Fibroblast of skin of left quadriceps (primary cell): ENCODE results near the gene IL3.
"Not testable (repeated sequence)": the region's sequence is repeated elsewhere in the genome, so short reads cannot be mapped to it uniquely, and the experiment has no call there.

Experiments
- DNase-seq, 2 experiments: peaks; one replicate each; pipeline ENCODE4 v3.0.0-alpha.2; 2013; ENCODE audit warnings: low read depth in 2 of 2

Gene IL3

DNA sequence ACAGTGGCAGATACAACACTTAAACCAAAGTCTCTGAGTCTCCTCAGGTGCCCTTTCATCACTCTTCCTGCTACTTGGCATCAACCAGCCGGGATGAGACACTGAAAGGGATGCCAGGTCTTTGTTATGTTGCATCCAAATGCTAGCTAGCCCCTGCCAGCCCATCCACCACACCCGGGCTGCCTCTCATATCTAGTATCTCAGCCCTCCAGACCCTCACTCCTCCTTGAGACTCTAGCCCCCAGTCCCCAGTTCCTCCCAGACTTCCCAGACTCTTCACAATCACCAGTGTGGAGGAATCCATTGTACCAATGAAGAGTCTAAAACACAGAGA lies 34.6 kb downstream of the IL3 start:
- DNase-seq: no peak

DNA sequence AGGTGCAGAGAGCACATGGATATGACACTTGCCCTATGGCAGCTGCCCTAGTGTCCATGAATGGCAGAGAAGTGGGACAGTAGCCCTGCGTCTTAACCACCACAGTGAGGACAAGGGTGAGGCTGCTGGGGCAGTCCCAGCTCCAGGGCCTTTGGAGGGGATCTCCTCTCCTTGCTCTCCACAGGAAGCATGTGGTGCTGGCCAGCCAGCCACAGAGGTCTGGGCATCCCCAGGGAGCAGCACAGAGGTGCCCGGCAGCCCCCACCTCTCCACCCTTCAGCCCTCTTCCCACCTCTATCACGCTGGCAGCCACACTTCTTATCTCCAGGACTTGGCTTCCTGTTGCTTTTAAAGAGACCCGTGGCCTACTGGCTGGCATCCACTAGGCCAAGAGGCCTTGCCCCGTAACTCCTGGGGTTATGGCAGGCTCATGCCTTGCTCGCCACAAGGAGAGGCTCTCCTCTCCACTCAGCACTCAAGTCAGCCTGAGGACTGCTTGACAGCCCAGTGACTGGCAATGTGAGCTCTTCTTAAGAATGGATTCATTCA lies 35.0 kb downstream of the IL3 start:
- DNase-seq: no peak

DNA sequence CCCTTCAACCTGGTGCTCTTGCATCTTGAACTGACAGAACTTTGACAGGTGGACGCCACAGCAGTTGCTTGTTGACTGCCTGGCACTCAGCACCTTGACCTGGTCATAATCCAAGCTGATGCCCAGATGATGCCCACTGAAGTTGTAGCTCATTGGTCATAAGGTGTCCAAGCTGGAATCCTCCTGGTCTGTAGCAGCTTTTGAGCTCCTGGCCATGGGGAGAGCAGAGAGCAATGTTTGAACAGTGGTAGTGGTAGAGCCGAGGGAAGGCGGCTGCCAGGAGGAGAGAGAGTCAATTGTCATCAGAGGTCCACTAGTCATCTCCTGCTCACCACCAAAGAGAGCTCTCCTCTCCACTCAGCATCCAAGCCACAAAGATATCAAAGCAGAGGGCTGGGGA lies 36.4 kb downstream of the IL3 start:
- no peak for DNase-seq

DNA sequence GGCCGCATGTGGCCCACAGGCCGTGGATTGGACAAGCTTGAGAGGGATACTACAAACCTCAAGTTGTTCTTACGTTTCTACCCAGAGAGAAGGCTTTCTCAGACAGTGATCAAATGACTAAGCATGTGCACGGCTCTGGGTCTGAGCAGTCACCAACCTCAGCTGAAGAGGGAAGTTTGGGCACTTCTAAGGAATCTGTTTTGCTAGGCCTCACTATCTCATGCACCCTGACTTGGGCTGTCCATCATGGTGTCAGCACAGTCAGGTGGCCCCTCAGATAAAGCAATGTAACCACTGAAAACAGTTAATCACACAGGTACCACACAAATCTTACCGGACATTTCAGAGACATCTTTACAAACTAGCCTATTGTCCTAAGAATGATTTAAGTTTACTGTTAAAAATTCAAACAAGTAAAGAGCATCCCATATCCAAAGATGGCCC lies 37.7 kb downstream of the IL3 start:
- no peak for DNase-seq

DNA sequence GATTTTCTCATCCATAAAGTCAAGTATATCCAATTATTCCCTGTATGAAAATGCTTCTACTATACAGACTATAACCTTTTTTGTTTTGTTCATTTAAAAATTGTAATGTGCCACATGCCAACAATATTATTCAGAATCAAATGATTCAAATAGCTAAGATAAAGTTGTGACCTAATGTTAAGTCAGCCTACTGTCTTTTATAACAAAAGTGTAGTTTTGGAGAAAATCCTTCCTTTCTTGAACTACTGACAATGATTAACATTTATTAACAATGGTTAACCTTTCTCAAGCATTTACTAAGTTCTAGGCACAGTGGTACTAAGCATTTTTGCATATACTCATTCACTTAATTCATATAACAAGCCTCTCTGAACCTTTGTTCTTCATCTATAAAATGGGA lies 38.2 kb downstream of the IL3 start:
- DNase-seq: no peak

DNA sequence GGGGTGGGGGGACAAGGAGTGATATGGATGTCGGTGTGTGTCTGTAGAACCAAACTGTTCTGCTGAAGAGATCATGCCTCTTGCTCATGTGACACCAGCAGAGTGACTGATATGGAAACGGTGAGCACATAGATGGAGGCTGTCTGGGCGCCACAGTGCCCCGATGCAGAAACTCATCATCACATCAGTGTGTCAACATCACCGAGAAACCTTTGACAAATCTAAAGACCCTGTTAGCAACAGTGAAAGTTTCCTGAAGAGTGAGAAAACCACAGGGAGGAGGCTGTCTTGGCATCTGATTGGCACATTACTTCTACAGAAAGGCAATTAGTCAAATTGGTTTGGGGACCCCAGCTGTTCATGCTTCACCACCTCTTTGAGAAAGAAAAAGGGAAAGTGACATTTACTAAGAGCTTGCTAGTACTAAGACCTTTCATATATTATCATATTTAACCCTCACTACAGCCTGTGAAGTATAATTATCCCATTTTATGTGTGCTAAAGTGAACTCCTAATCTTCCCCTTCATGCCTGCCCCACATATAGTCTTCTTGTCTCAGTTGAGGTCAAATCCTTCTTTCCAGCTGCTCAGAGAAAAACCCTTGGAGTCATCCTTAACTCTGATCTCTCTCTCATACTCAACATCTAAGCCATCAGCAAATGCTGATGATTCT lies 38.8 kb downstream of the IL3 start:
- DNase-seq: no peak

DNA sequence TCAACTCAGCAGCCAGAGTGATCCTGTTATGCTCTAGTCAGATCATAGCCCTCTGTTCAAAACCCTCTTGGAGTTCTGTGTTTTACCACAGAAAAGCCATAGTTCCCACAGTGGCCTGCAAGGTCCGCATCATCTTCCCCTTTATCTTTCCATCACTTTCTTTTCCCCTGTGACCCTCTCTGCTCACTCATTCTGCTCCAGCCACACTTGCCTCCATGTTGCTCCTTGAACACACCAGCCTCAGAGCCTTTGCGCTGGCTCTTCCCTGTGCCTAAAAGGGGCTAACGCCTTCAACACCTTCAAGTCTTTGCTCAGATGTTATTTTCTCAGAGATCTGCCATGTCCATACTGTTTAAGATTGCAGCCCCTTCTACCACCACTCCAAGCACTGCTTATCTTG lies 39.5 kb downstream of the IL3 start:
- DNase-seq: no peak

DNA sequence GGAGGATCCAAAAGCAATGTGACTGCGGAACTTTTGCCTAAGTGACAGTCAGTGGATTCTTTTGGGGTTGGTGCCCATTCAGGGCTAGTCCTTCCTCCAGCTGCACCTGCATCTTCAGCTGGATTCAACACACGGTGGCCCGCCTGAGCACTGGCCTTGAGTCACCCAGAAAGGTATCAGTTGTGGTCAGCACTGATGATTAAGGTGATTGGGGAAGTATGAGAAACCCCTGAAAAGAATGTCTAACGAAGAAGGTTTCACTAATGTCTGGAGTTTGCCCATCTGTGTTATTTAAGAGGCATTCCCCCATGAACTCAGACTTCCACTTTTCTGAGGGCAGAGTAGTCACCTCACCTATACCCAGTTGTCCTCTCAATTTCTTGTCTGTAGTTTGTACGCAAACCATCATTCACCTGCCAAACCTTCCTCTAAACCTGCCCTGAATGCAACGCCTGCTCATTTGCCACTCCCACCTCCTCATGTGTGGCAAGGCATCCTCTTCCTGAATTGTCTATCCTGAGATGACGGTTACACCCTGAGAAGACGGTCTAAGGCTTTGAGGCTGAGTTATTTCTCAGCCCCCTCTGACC lies 40.3 kb downstream of the IL3 start:
- no peak for DNase-seq

DNA sequence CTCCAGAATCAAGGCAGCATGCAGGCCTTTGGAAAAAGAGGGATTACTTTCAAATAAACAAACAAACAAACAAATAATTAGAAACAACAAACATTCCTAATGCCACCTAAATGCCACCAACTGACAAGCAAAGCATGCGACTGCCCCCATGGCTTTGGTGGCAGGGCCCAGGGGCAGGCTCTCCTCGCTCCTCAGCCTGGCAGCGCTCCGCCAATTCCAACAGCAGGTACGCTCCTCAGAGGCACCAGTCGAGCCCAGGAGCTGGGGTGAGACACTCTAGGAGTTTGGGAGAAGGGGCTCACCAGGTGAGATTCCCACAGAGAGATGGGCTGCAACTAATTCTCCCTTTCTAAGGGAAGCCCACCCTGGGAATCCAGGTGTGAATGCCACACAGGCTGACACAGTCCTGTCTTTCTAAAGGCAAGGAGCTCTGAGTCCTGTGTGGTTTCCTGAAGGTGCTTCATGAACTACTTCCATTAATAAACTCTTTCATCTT lies 41.0 kb downstream of the IL3 start:
- DNase-seq: no peak

DNA sequence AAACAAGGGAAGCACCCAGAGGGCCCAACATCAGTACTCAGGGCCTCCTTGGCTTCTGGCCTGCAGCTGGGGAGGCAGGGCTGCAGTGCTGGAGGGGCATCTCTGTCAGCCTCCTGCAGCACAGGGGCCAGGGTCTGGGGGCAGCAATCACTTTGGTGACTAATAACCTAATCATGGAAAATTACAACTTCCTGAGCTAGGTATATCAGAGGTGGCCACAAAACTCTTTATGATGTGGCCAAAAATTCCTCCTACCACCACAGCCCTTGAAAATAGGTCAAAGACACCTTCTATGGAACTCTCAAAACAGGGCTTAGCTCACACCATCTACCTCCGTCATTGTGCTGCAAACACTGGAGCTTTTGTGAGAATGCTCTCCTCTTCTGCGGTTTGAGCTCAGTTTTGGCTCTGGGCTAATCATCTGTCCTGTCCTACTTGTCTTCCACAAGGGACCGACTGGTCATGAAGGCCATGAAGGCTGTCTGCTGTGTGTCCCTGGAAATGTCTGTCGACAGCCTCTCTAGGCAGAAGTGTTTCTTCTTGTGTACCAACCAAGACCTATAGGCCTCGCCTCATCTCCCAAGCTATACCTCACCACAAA lies 41.7 kb downstream of the IL3 start:
- DNase-seq: no peak

DNA sequence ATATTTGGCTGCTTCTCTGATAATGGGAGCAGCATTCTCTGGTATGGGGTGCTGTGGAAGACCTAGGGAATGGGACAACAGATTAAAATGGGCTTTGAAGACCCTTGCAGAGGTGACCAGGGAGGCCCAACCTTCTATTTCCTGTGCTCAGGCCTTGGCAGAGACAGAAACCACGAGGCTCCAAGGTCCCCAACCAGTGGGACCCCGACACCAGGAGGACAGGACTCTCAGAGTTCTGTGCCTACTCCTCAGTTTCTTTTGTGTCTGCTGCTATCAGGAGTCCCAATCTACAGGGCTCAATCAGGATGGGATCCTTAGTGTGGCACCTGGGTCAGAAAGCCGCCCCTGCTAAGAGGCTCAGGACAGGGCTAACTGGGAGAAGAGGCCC lies 42.5 kb downstream of the IL3 start:
- DNase-seq: no peak

DNA sequence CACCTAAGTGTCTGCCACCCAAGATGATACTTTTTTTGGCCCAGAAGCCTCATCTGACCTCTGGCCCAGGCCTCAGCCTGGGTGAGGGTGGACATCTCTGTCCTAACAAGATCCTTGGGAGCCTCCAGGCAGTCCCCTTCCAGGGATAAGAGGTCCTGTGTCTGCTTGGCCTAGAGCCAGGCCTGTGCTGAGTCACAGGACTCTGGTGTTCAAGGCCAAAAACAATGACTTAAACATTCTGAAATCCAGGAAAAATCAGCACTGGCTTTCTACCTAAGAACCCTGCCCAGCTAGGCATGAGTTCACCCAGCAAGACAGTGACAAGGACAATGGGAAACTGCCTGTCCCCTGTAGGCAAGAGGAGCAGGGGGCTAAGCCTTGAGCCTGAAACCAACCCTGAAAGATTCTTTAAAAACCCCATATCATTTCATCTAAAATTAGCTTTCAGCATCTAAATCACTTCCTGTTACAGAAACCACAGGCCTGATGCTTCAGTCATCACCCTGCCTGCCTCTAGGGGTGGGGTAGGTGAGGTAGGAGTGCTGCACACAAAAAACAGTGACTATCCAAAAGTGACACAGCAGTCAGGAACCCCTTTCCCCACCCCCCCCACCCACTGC lies 43.0 kb downstream of the IL3 start:
- DNase-seq: peak; percentile 69 to 72

DNA sequence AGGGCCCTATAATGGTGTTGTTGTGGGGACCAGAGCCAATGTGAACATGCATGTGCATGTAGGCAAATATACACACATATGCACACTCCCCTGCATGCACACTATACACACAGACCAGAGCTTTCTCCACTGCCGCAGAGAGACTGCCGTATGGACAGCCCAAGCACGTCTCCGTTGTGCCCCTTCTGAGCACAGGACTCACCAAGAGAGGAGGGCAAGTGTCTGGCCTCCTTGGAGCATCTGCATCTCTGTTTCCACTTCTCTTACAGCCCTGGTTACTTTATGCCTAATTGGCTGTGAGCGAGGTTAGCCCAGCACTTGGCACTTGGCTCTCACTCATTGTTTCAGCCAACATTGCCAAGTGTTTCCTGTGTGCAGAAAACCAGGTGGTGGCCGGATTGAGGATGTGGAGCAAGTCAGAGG lies 43.5 kb downstream of the IL3 start:
- DNase-seq: no peak

DNA sequence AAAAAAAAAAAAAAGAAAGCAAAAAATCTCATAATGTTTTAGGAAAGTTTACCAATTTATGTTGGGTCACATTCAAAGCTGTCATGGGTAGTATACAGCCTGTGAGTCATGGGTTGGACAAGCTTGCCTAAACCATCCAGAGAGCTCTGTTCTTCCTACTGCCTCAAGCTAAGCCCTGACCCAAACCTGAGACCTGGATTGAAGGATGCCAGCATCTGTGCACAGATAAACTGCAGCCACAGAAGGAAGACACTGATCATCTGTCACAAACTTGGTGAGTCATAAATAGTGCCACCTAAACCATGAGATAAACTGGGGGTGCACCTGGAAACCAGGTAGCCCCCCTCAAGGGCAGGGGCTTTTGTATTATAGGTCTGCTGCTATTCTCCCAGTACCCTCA lies 44.1 kb downstream of the IL3 start:
- no peak for DNase-seq

DNA sequence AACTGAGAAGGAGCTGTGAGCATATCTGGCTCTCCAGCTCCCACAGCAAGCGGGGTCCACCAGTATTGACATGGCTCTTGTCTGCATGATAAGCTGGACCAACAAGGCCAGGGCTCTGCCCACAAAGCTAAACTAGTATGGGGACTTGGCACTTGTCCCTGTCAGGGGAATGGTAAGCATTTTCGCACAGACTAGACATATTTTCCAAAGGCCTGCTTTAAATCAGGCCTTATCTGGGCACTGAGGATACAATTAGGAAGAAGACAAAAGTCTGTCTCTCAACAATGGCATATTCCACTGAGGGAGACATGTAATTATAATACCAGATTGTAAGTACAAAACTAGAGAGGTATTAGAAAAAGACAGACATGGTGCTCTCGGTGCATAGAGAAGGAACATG lies 45.2 kb downstream of the IL3 start:
- no peak for DNase-seq

DNA sequence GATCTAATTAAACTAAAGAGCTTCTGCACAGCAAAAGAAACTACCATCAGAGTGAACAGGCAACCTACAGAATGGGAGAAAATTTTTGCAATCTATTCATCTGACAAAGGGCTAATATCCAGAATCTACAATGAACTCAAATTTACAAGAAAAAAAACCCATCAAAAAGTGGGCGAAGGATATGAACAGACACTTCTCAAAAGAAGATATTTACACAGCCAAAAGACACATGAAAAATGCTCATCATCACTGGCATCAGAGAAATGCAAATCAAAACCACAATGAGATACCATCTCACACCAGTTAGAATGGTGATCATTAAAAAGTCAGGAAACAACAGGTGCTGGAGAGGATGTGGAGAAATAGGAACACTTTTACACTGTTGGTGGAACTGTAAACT lies 48.0 kb downstream of the IL3 start:
- DNase-seq: not testable (repeated sequence)

DNA sequence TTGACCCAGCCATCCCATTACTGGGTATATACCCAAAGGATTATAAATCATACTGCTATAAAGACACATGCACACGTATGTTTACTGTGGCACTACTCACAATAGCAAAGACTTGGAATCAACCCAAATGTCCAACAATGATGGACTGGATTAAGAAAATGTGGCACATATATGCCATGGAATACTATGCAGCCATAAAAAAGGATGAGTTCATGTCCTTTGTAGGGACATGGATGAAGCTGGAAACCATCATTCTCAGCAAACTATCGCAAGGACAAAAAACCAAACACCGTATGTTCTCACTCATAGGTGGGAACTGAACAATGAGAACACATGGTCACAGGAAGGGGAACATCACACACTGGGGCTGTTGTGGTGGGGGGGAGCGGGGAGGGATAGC lies 48.5 kb downstream of the IL3 start:
- not testable (repeated sequence) for DNase-seq

DNA sequence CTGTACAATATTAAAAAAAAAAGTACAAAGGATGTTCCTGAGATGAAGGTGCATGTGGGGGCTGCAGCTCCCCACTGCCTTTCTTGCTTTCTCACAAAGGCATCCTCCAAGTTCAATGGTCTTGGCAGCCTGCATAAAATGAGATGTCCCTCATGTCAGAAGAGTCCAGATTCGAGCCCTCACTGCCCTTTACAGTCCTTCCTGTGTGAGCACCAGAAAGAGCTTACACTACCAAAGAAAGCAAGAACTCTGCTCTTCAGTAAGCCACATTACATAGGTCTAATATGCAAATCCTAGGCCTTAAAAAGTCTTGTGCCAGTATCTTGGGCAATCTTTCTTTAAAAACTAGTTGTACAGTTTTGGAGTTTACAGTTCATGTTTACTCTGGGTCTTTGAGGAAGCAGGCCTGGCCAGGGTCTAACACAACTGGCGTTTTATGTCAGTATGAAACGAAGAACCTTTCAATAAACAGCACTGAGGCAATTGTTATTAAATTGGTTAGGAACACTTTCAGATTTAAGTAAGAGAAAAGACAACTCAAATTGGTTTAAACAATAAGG lies 49.1 kb downstream of the IL3 start:
- no peak for DNase-seq

DNA sequence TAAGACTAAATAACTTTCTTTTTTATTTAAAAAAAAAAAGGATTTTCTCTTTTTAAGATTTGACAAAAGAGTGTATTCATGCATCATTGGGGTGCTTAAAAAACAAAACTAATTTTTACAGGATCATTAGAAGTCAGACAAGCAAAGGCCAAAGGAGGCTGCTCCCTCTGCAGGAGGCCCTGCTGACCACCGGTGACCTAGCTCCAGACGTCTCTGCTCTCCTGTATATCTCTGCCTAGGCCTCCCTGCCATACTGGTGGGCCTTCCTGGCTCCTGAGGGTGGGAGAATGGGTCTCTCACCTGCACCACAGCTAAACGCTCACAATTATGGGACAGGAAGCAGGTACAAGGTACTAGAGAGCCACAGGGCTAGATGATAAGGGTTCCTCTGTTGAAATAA lies 49.7 kb downstream of the IL3 start:
- DNase-seq: no peak

DNA sequence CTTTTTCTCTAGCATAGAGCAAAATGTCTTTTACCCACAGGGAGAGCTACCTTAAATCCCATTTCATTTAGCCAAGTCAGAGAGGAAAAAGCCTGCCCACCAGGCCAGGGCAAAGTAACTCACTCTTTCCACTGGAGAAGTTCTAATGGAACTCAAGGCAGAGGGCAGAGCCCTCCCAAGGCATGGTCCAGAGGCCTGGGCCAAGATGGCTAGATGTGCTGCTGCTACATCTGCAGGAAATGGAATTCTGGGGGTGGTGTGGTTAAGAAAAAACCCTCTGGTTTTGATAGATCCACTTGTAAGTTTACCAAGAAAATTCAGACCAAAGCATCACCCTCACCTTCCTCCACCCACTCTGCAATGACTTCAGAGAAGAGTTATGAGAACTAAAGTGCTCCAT lies 50.5 kb downstream of the IL3 start:
- no peak for DNase-seq

DNA sequence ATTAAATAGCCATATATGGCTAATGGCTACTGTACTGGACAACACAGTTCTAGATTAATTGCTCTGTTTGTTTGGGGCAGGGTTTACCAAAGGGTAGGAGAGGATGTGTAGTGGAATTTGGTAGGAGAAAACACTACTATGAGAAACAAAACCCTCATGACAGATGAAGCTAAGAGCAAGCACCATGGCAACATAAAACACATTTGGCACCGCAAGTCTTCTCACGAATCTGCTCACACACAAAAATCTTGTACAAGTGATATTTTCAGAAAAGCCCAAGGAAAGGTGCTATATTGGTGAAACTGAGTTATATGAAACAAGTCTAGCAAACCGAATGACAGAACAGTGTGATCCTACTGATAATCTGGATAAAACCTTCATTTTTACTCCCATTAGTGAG lies 51.7 kb downstream of the IL3 start:
- no peak for DNase-seq
